Ectodermal cell (in vitro differentiated cells): ENCODE data around the gene TET3.

Source experiments
- H3K27ac ChIP-seq: 2 replicates; pipeline ENCODE4 v1.7.0; 2013; ENCODE audit warnings: mild to moderate bottlenecking, low read depth, low read length; ENCODE audit not compliant: insufficient read depth, poor library complexity, severe bottlenecking
- H3K27me3 ChIP-seq: 2 replicates; pipeline ENCODE4 v1.7.0; 2013; ENCODE audit warnings: mild to moderate bottlenecking, low read length; ENCODE audit not compliant: insufficient read depth, control insufficient read depth, poor library complexity, severe bottlenecking
- H3K36me3 ChIP-seq: one replicate; pipeline ENCODE4 v1.7.0; 2013; ENCODE audit warnings: low read length; ENCODE audit not compliant: control insufficient read depth, insufficient read depth
- H3K4me1 ChIP-seq: one replicate; pipeline ENCODE4 v1.7.0; 2013; ENCODE audit warnings: low read length; ENCODE audit not compliant: control insufficient read depth, insufficient read depth
- H3K4me3 ChIP-seq: 2 replicates; pipeline ENCODE4 v1.7.0; 2013; ENCODE audit warnings: low read depth, low read length, control low read depth; ENCODE audit not compliant: insufficient read depth
- H3K9me3 ChIP-seq: 2 replicates; pipeline ENCODE4 v1.7.0; 2013; ENCODE audit warnings: mild to moderate bottlenecking, low read length, moderate library complexity; ENCODE audit not compliant: control insufficient read depth
- WGBS, 2 experiments: methylation state at CpG; one replicate each; pipeline ENCODE4 v1.1.7; 2013; ENCODE audit warnings: missing lambda C conversion rate in 2 of 2; 5-methylcytosine and 5-hydroxymethylcytosine counted together

TET3 gene

GRCh38 chr2:73946666-73947065, 38.0 kb upstream of the TET3 start:
- H3K36me3 ChIP-seq, result peaks cover 27% of the 10 kb centered on the region
- H3K27me3 ChIP-seq, result no peaks in the 10 kb centered on the region

GRCh38 chr2:73947412-73948018, 37.2 kb upstream of the TET3 start:
- WGBS, 2 experiments, result 93 to 96% methylated on average over 4 to 5 of the region's 5 CpGs
- H3K4me3 ChIP-seq, result no peak overlapping the region
- no peaks in the 10 kb centered on the region for H3K27me3 ChIP-seq
- H3K4me1 ChIP-seq, result no peaks in the 10 kb centered on the region
- H3K9me3 ChIP-seq, result no peaks in the 10 kb centered on the region
- peaks cover 35% of the 10 kb centered on the region for H3K36me3 ChIP-seq
- no peak overlapping the region for H3K27ac ChIP-seq

More at GRCh38 chr2:73946666-73947065, 38.0 kb upstream of the TET3 start:
- Histone ChIP-seq H3K4me3 (no peak overlapping the region), H3K27ac (no peak overlapping the region), H3K9me3 (no peaks in the 10 kb centered on the region), H3K4me1 (no peaks in the 10 kb centered on the region)
- WGBS, 2 experiments, result 94 to 97% methylated on average over 3 of the region's 3 CpGs

- Histone ChIP-seq H3K36me3 (peaks cover 43% of the 10 kb centered on the region), H3K27me3 (no peaks in the 10 kb centered on the region), H3K4me3 (no peak overlapping the region), H3K27ac (no peak overlapping the region), H3K4me1 (no peaks in the 10 kb centered on the region), H3K9me3 (no peaks in the 10 kb centered on the region)
Observed at GRCh38 chr2:73949802-73950201, 34.9 kb upstream of the TET3 start.

- H3K4me1 ChIP-seq, result no peaks in the 10 kb centered on the region
- no peak overlapping the region for H3K4me3 ChIP-seq
- H3K36me3 ChIP-seq, result peaks cover 38% of the 10 kb centered on the region
- H3K9me3 ChIP-seq, result no peaks in the 10 kb centered on the region
- no peaks in the 10 kb centered on the region for H3K27me3 ChIP-seq
- 83 to 85% methylated on average over 12 of the region's 12 CpGs for WGBS, 2 experiments
- no peak overlapping the region for H3K27ac ChIP-seq
Observed at GRCh38 chr2:73952499-73953446, 31.9 kb upstream of the TET3 start.

GRCh38 chr2:73956218-73956865, 28.4 kb upstream of the TET3 start:
- no peaks in the 10 kb centered on the region for H3K9me3 ChIP-seq
- H3K4me1 ChIP-seq, result no peaks in the 10 kb centered on the region
- H3K27ac ChIP-seq, result no peak overlapping the region
- H3K4me3 ChIP-seq, result no peak overlapping the region
- WGBS, 2 experiments, result 96 to 98% methylated on average over 5 of the region's 5 CpGs
- H3K36me3 ChIP-seq, result peaks cover 37% of the 10 kb centered on the region
- H3K27me3 ChIP-seq, result no peaks in the 10 kb centered on the region

- Histone ChIP-seq H3K27me3 (no peaks in the 10 kb centered on the region), H3K36me3 (peaks cover 12% of the 10 kb centered on the region), H3K4me3 (no peak overlapping the region), H3K4me1 (no peaks in the 10 kb centered on the region), H3K9me3 (no peaks in the 10 kb centered on the region), H3K27ac (no peak overlapping the region)
- WGBS, 2 experiments, result 85 to 93% methylated on average over 4 of the region's 4 CpGs
Observed at GRCh38 chr2:73961274-73961673, 23.4 kb upstream of the TET3 start.

- no peaks in the 10 kb centered on the region for H3K4me1 ChIP-seq
- no peak overlapping the region for H3K4me3 ChIP-seq
- no peaks in the 10 kb centered on the region for H3K9me3 ChIP-seq
- H3K27ac ChIP-seq, result no peak overlapping the region
- peaks cover 12% of the 10 kb centered on the region for H3K36me3 ChIP-seq
- WGBS, 2 experiments, result 89 to 90% methylated on average over 12 of the region's 12 CpGs
- no peaks in the 10 kb centered on the region for H3K27me3 ChIP-seq
Observed at GRCh38 chr2:73961823-73962615, 22.7 kb upstream of the TET3 start.

GRCh38 chr2:73962798-73963197, 21.9 kb upstream of the TET3 start:
- no peak overlapping the region for H3K4me3 ChIP-seq
- no peaks in the 10 kb centered on the region for H3K27me3 ChIP-seq
- H3K36me3 ChIP-seq, result peaks cover 12% of the 10 kb centered on the region
- no peak overlapping the region for H3K27ac ChIP-seq
- WGBS, 2 experiments, result 89 to 93% methylated on average over 5 of the region's 5 CpGs
- no peaks in the 10 kb centered on the region for H3K9me3 ChIP-seq
- no peaks in the 10 kb centered on the region for H3K4me1 ChIP-seq

GRCh38 chr2:73963385-73964120, 21.2 kb upstream of the TET3 start:
- WGBS, 2 experiments, result 91 to 94% methylated on average over 13 of the region's 13 CpGs
- no peak overlapping the region for H3K27ac ChIP-seq

More at GRCh38 chr2:73963385-73964120, 21.2 kb upstream of the TET3 start:
- no peak overlapping the region for H3K4me3 ChIP-seq
- H3K4me1 ChIP-seq, result no peaks in the 10 kb centered on the region
- H3K36me3 ChIP-seq, result peaks cover 7% of the 10 kb centered on the region
- no peaks in the 10 kb centered on the region for H3K27me3 ChIP-seq
- no peaks in the 10 kb centered on the region for H3K9me3 ChIP-seq
